GM18868 (cell line): ENCODE data around the gene ADARB2.
"Not testable (repeated sequence)": the region's sequence is repeated elsewhere in the genome, so short reads cannot be mapped to it uniquely, and the experiment has no call there.

Experiments
- ATAC-seq: cut with Tn5 transposase; IDR thresholded peaks from one replicate; pipeline ENCODE4 v1.9.1; 2021; ENCODE audit warnings: mild to moderate bottlenecking, moderate library complexity; ENCODE audit not compliant: unreplicated experiment

ADARB2 gene

DNA sequence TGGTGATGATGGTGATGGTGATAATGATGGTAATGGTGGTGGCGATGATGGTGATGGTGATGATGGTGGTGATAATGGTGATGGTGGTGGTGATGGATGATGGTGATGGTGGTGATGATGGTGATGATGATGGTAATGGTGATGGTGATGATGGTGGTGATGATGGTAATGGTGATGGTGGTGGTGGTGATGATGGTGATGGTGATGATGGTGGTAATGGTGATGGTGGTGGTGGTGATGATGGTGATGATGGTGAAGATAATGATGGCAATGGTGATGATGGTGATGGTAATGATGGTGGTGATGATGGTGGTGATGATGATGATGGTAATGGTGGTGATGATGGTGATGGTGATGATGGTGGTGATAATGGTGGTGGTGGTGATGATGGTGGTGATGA, 517.5 kb downstream of the ADARB2 start:
- ATAC-seq, result not testable (repeated sequence)

- no peak for ATAC-seq
These were observed 519.7 kb downstream of the ADARB2 start for GRCh38 chr10:1217661-1218060.

DNA sequence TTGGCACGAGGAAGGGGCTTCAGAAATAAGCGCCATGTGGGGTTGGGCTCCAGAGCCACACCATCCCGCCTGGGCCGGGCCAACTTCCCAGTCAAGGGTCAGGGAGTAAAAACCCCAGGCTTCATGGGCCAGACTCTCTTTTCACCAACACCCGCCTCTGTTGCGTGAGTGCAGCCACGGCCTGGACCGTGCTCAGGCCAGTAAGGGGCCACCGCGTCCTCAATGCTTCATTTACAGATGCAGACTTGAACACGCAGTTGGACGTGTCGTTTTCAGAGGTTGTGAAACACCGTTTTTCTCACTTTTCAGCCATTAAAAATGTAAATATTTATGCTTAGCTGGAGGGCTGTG, 520.1 kb downstream of the ADARB2 start:
- ATAC-seq, result no peak

DNA sequence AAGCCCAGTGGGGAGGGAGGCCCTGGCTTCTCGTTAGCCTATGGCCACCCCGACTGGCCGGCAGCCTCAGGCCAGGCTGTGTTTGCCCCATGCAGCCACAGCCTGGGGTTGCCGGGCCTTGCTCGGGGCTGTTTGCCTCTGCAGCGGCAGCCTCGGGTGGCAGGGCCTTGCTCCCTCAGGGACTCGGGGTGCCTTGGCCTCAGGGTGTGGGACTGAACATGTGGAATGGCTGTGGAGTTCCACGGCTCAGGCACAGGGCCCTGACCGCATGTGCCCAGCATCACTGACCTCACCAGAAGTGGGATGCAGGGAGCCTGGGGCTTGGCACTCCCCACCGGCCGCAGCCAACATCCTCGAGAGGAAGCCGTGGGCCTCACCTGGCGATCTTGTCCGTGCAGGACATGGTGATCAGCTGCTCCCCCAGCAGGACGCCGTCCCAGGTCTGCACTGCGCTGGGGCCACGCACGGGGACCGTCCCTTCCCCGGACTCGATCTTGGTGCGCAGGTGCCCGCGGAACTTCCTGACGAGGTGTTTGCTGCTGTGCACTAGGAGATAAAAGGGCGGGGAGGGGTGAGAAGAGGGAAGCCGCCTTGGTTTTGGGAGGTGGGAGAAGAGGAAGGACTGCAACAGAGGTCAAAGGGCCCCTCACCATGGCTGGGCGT, 520.6 kb downstream of the ADARB2 start:
- ATAC-seq, result no peak

- no peak for ATAC-seq
These were observed 521.3 kb downstream of the ADARB2 start for GRCh38 chr10:1215862-1216573.

- no peak for ATAC-seq
These were observed 522.3 kb downstream of the ADARB2 start for GRCh38 chr10:1214882-1215540.

- ATAC-seq, result no peak
These were observed 523.2 kb downstream of the ADARB2 start for GRCh38 chr10:1214071-1214675.

DNA sequence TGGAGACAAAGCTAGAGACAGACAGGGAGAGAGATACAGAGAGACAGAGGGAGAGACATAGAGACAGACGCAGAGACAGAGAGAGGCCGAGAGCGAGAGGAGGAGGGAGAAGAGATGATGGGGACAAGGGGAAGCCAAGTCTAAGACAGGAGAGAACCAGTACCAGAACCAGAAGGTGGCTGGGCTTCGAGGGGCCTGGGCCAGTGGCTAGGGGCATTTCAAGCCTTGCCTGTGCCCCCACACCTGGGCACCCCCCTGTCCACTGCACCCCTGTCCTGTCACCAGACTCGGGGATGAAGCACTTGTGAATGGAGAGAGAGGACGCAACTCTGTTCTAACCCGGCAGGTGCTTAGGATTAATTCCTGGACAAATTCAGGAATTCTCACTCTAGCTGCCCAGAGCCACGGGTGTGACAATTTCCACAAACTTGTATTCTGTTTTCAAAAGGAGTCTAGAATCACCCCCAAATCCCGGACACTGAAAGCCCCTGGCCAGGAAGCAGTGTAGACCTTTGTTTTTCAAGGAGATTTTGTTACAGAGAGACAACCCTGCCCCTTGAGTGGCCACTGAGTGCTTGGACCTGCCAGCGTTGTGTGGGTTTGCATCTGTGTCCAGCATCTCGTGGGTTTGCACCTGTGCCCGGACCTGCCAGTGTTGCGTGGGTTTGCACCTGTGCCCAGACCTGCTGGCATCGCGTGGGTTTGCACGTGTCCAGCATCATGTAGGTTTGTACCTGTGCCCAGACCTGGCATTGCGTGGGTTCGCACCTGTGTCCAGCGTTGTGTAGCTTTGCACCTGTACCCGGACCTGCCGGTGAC, 523.9 kb downstream of the ADARB2 start:
- no peak for ATAC-seq

DNA sequence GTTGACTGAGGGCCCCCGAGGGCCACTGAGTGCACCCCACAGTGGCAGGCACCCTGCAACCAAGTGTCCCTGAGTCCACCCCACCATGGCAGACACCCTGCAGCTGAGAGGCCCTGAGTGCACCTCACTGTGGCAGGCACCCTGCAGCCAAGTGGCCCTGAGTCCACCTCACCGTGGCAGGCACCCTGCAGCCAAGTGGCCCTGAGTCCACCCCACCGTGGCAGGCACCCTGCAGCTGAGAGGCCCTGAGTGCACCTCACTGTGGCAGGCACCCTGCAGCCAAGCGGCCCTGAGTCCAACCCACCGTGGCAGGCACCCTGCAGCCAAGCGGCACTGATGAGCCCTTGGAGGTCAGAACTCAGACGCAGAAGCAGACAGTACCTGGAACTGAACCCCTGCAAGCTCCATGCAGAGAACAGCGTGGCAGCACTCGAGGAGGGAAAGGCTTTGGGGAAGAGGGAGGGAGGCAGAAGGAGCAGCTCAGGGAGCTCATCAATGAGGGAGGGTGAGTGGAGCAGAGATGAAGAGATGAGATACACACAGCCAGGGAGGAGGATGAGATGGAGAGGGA, 524.7 kb downstream of the ADARB2 start:
- no peak for ATAC-seq

DNA sequence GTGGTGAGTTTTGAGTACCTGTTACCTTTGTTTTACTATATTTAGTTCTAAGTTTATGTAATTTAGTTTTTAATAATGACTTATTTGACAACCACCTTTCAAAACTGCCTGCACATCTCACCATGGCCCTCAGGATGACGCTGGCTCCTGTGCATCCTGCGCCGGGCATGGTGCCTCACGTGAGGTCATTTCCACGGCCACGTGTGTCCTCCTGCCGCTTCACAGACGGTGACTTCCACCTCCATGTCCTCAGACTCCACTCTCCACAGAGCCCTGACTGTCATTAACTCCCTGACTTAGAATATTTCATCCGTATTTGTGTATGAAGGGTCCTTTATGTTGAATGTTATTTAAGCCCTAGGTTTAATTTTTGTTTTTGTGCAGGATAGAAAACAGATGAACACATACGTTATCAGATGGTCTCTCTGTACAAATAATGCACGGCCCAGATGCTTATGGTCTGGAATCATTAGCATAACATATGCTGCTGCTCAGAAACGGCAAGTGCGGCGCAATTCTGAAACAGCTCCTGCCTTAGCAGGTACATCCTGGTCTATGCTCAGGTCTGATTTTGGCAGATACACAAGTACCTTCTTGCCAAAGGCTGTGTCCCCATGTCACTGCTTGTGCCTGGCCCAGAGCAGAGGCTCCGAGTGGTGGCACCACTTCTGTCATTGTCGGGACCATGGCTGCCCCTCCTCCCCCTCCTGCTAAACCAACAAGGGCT, 525.3 kb downstream of the ADARB2 start:
- ATAC-seq, result no peak

DNA sequence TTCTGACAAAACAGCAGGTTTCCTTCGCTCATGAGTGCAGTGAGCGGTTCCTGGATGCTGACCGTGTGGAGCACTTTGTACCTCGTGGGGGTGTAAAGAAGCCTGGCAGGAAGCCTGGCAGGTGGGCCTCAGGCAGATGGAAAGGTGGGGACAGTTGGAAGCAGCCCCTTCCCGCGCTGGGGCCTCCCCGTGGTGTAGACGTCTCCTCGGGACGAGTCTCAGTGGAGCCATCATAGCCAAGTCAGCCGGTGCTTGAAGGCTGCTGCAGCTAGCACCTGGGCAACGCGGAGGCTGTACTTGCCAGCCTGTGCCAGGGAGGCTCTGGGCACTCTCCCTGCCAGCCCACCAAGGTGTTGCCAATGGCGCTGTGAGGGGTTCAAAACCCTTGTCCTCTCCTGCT, 526.7 kb downstream of the ADARB2 start:
- ATAC-seq, result no peak

DNA sequence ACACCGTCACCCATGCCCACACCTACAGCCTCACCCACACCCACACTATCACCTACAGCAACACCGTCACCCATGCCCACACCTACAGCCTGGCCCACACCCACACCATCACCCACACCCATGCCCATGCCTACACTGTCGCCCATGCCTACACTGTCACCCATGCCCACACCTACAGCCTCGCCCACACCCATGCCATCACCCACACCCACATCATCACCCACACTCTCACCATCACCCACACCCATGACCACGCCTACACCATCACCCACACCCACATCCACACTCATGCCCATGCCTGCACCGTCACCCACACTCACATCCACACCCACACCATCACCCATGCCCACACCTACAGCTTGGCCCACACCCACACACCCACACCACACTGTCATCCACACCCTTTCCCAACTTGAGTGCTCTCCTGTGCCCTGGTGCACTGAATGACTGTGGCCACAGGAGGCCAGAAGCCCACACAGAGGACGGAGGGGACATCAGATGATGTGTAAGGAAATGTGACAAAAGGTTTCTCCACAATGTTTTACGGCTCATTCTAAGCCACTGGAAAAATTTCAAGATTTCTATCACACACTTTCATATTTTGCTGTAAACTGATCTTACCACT, 527.9 kb downstream of the ADARB2 start:
- no peak for ATAC-seq

DNA sequence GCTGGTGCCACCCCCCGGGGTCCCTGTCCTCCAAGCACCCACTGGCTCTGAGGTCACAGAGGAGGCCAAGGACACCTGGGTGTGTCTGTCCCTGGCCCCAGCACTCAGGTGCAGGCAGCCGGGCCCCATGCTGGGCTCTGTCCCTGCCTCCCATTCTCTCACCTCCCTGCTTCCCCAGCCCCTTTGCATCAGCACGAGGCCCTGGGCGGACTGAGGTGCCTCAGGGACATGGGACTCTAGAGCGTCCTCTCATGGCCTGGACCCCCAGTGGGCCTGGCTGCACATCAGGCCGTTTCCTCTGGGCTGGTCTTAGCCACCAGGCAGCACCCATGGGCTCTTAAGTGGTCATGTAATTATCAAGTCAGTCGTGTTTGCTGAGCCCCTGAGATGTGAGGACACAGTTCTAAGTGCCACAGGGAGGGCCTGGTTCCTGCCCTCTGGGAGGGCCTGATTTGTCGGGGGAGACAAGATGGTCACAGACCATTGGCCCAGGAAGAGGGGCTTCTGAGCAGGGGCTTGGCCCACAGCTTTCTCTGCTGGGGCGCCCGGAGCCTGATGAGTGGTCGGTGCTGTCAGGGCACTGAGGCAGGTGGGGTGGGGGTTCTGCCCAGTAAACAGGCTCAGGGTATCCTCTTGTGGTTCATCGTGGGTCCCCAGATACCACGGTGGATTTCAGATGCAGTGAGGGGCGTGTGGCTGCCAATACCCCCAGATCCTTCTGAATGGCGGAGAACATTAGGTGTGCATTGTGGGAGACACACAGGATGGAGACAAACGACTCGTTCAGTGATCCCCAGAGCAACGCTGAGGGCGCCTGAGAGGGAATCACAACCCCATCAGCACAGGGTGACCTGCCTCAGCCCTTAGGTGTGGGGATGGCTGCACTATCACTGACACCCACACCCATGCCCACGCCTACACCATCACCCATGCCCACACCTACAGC, 528.7 kb downstream of the ADARB2 start:
- no peak for ATAC-seq

- ATAC-seq, result no peak
These were observed 530.7 kb downstream of the ADARB2 start for GRCh38 chr10:1206601-1207000.

DNA sequence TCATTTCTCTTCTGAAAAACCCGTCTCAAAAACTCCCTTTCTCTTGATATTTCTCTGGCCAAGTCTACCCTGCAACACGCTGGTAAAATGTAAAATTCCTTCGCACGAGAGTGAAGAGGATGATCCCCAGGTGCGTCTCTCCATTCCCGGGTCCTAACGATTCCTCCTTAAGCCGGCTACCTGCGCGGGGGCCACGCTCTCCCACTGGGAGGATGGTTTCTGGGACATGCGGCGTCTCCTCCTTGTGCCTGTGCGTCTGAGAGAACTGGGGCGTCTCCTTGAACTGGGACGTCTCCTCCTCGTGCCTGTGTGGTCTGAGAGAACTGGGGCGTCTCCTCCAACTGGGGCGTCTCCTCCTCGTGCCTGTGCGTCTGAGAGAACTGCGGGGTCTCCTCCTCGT, 531.2 kb downstream of the ADARB2 start:
- no peak for ATAC-seq

GRCh38 chr10:1205450-1206030, 531.8 kb downstream of the ADARB2 start:
- ATAC-seq, result no peak

DNA sequence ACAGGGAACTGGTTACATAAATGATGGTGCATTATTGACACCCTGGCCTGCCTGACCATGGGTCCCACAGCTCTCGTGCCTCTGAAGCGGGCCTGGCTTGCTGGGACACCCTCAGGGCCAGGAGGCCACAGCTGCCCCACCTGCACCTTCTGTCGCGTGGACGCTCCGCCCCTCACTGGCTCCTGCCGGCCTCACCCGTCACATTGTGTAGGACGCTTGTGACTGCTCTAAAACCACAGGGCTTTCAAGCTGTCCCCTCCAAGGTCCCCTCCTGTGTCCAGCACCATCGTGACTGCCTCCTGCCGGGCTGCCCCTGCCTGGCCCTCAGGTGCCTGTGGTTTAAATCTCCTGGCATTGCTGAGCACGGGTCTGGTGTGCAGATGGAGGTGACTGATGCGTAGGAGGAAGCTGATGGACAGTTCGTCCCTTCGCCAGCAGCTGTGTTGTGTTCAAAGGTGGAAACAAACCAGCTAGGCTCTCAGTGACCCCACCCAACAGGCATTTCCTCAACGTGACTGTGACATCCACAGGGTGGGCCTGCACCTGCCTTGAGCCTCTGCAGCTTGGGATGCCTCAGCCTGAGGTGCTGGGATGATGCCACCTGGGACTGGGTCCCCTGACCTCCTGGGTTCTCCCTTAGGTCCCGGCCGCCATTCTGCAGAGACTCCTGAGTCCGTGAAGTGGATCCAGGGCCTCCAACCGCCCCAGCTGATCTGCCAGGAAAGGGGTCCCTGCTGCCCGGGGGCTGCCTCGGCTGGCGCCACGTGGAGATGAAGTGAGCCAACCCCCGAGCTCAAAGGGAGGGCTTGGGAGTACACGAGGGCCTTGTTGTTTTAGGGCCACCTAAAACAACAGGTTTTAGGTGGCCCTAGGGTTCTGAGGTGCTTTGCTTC, 532.6 kb downstream of the ADARB2 start:
- ATAC-seq, result no peak
